Muscle layer of colon (tissue), 2 donors: Measurements from ENCODE around the gene SCYL3.
"Not testable (repeated sequence)": the region's sequence is repeated elsewhere in the genome, so short reads cannot be mapped to it uniquely, and the experiment has no call there.

ENCODE experiments used
- H3K27ac ChIP-seq: one replicate; pipeline ENCODE4 v1.7.0; 2013; ENCODE audit warnings: low read depth, mild to moderate bottlenecking, low read length, moderate library complexity
- H3K27me3 ChIP-seq, 2 donors: one replicate each; pipeline ENCODE4 v1.7.0; 2013; ENCODE audit warnings: low read length in 2 of 2, mild to moderate bottlenecking in 2 of 2; ENCODE audit not compliant: insufficient read depth in 2 of 2, control insufficient read depth in 1 of 2
- H3K36me3 ChIP-seq: one replicate; pipeline ENCODE4 v1.7.0; 2013; ENCODE audit warnings: mild to moderate bottlenecking, low read length; ENCODE audit not compliant: insufficient read depth
- H3K4me1 ChIP-seq: one replicate; pipeline ENCODE4 v1.7.0; 2013; ENCODE audit warnings: mild to moderate bottlenecking, low read length; ENCODE audit not compliant: insufficient read depth
- H3K4me3 ChIP-seq, 2 donors: one replicate each; pipeline ENCODE4 v1.7.0; 2013; ENCODE audit warnings: low read length in 2 of 2, low read depth in 1 of 2, mild to moderate bottlenecking in 1 of 2, moderate library complexity in 1 of 2
- H3K9ac ChIP-seq: one replicate; pipeline ENCODE4 v1.7.0; 2013; ENCODE audit warnings: low read length
- H3K9me3 ChIP-seq: one replicate; pipeline ENCODE4 v1.7.0; 2013; ENCODE audit warnings: mild to moderate bottlenecking, low read length
- donor health status: abdominal sarcoma.
- donor health status: Adenocarcinoma of cecum.

The SCYL3 gene

DNA sequence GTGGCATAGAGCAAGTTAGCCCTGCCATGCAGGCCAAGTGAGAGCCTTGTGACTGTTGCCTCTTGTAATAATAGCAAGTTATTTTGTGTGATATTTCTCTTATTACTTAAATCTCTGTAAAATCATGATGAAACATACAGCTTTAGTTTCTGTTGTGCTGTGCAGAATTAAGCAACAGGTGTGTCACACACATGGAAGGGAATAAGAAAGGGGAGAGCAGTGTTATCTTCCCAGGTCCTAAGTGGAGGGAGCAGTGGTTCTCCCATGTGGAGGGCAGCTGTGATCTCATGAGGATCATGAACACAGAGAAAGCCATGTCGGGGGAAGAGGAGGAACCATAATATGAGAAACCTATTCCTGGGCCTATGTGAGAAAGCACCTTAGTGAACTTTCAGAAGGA lies 25.2 kb upstream of the SCYL3 start:
- H3K4me1 ChIP-seq, result no peaks in the 10 kb centered on the region
- H3K36me3 ChIP-seq, result peaks cover 11% of the 10 kb centered on the region
- no peak overlapping the region for H3K9ac ChIP-seq
- H3K9me3 ChIP-seq, result no peaks in the 10 kb centered on the region
- no peak overlapping the region for H3K27ac ChIP-seq
- no peak overlapping the region for H3K4me3 ChIP-seq
- H3K27me3 ChIP-seq, result no peaks in the 10 kb centered on the region

DNA sequence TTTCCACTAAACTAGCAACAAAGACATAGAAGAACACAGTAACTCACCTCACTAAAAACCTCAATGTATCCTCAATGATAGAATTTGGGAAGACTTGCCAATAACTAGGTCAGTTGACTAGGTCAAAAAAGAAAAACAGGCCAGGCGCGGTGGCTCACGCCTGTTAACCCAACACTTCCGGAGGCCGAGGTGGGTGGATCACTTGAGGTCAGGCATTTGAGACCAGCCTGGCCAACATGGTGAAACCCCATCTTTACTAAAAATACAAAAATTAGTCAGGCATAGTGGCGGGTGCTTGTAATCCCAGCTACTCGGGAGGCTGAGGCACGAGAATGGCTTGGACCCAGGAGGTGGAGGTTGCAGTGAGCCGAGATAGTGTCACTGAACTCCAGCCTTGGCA lies 24.5 kb upstream of the SCYL3 start:
- not testable (repeated sequence) for H3K27ac ChIP-seq, H3K4me1 ChIP-seq, H3K9me3 ChIP-seq, H3K27me3 ChIP-seq, H3K4me3 ChIP-seq, H3K9ac ChIP-seq
- peaks cover 11% of the 10 kb centered on the region for H3K36me3 ChIP-seq

DNA sequence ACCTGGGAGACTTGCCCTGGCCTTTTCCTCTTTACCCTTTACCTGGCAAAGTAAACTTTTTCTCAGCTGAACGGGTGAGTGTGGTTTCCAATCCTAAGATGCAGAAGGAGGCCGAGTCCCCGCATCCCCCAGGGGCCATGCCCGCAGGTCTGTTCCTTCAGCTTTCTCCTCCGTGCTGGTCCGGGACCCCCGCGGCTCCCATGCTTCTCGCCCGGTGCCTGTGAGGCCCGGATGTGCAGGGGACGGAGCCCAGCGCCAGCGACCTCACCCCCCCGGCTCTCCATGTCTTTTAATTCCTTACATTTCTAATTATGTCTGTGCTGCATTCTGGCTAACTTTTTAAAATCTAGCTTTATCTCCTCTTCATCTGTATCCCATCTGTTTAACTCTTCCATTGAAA lies 21.5 kb upstream of the SCYL3 start:
- no peak overlapping the region for H3K27ac ChIP-seq
- H3K4me3 ChIP-seq, result no peak overlapping the region
- peaks cover 6% of the 10 kb centered on the region for H3K36me3 ChIP-seq

DNA sequence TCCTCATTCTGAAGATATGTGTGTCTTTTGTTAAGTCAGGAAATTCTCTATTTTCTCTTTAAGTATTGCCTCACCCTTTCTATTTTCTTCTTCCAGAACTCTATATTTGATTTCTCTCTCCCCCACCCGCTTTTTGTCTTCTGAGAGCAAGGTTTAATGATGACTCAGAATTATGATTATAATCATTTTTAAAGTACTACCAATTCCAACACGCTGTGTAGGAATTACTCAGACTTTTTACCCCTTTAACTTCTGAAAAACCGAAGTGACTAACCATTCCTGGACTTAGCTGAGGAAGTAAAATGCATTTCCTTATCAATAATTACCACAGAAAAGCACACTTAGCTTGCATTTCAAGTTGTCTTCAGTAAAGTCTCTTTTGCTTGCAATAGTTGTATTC lies 20.8 kb upstream of the SCYL3 start:
- no peaks in the 10 kb centered on the region for H3K4me1 ChIP-seq
- H3K9me3 ChIP-seq, result no peaks in the 10 kb centered on the region
- H3K4me3 ChIP-seq, result no peak overlapping the region

More for the DNA sequence above, 21.5 kb upstream of the SCYL3 start:
- H3K27me3 ChIP-seq, result no peaks in the 10 kb centered on the region
- H3K9me3 ChIP-seq, result no peaks in the 10 kb centered on the region
- no peak overlapping the region for H3K9ac ChIP-seq
- no peaks in the 10 kb centered on the region for H3K4me1 ChIP-seq

DNA sequence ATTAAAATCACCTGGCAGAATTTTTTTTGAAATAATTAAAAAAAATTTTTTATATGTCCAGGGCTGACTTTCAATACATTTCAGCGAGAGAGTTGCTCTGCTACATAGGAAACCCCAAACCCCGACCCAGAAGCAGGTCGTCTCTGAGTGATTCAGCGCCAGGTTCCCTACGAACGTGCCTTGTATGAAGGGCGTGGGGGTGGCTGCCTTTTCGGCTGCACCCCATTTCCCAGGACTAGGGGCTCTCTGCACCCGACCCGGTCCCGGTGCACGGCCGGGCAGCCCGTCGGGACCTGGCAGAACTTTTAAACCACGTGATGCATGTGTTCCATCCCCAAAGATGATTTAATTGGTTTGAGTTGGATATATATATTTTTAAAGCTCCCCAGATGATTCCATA lies 15.8 kb upstream of the SCYL3 start:
- Histone ChIP-seq H3K27me3 (no peaks in the 10 kb centered on the region), H3K27ac (no peak overlapping the region), H3K4me1 (no peaks in the 10 kb centered on the region)

More for the DNA sequence above, 20.8 kb upstream of the SCYL3 start:
- Histone ChIP-seq H3K9ac (no peak overlapping the region), H3K27me3 (no peaks in the 10 kb centered on the region), H3K36me3 (peaks cover 6% of the 10 kb centered on the region), H3K27ac (no peak overlapping the region)

DNA sequence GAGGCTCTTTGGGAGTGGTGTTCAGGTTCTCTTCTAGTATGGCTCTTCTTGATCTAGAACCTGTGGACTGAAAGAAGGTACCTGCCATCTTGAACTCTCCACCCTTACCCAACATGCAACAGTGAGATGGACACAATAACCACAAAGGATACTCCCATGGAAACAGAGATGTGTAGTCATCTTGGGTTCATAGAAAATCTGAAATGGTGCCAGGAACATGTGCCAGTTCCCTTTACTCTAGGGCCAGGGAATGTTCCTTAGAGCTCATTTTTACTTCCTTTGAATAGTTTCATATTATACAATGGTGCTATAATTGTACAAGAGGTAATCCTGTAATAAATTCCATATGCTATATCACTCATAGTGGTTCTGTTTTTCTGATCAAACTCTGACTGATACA lies 13.2 kb upstream of the SCYL3 start:
- H3K27ac ChIP-seq, result no peak overlapping the region
- no peak overlapping the region for H3K9ac ChIP-seq
- no peak overlapping the region for H3K4me3 ChIP-seq

More for the DNA sequence above, 15.8 kb upstream of the SCYL3 start:
- Histone ChIP-seq H3K36me3 (no peaks in the 10 kb centered on the region), H3K9me3 (no peaks in the 10 kb centered on the region), H3K9ac (no peak overlapping the region), H3K4me3 (no peak overlapping the region)

DNA sequence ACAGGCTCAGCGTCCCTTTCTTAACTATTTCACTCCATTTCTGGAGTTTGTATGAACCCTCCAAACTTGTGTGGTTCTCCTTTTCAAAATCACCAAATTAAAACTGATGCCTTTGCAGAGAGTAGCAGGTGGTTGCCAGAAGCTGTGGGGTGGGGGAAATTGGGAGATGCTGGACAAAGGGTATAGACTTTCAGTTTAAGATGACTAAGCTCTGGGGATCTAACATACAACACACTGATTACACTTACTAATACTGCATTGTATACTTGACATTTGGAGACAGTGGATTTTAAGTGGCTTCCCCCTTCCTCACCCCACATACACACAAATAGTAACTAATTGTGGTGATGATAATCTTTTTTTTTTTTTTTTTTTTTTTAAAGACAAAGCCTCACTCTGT lies 11.1 kb upstream of the SCYL3 start:
- Histone ChIP-seq H3K27ac (no peak overlapping the region), H3K4me1 (no peaks in the 10 kb centered on the region), H3K36me3 (no peaks in the 10 kb centered on the region), H3K27me3 (no peaks in the 10 kb centered on the region), H3K9me3 (no peaks in the 10 kb centered on the region), H3K4me3 (no peak overlapping the region), H3K9ac (no peak overlapping the region)

More for the DNA sequence above, 13.2 kb upstream of the SCYL3 start:
- no peaks in the 10 kb centered on the region for H3K36me3 ChIP-seq
- no peaks in the 10 kb centered on the region for H3K27me3 ChIP-seq
- no peaks in the 10 kb centered on the region for H3K9me3 ChIP-seq
- no peaks in the 10 kb centered on the region for H3K4me1 ChIP-seq

DNA sequence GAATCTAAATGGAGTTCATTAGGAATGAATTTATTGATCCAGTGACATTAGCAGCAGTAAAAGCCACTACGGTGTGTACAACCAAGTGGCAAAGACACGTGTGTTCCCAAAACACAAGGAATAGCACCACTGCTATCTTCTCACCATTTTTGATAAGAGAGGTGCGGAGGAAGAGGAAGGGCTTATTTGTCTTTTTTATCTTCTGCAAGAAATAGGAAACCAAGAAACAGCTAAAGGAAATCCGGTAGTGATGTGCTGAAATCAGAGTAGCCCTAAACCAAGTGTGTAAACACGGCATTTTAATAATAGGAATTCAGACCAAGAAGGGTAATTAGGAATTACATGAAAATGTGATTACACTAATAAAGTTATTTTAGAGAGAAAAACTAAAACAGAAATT lies 9.1 kb upstream of the SCYL3 start:
- no peak overlapping the region for H3K9ac ChIP-seq
- H3K4me3 ChIP-seq, result no peak overlapping the region
- H3K27me3 ChIP-seq, result no peaks in the 10 kb centered on the region
- no peaks in the 10 kb centered on the region for H3K9me3 ChIP-seq
- no peak overlapping the region for H3K27ac ChIP-seq
- no peaks in the 10 kb centered on the region for H3K4me1 ChIP-seq
- no peaks in the 10 kb centered on the region for H3K36me3 ChIP-seq

DNA sequence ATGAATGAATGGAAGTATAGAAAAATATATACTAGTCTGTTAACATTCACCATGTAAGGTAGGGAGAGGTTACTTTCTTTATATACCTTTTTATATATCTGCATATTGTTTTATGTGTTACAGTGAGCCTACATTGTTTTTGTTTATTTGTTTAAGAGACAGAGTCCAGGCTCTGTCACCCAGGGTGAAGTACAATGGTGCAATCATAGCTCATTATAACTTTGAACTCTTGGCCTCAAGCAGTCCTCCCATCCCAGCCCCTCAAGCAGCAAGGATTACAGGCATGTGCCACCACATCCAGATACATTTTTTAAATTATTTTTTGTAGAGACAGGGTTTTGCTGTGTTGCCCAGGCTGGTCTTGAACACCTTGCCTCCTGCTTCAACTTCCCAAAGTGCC lies 7.4 kb upstream of the SCYL3 start:
- H3K4me3 ChIP-seq, result no peak overlapping the region
- H3K4me1 ChIP-seq, result no peaks in the 10 kb centered on the region
- H3K27ac ChIP-seq, result no peak overlapping the region
- no peak overlapping the region for H3K9ac ChIP-seq
- H3K36me3 ChIP-seq, result no peaks in the 10 kb centered on the region
- no peaks in the 10 kb centered on the region for H3K9me3 ChIP-seq
- H3K27me3 ChIP-seq, result no peaks in the 10 kb centered on the region

DNA sequence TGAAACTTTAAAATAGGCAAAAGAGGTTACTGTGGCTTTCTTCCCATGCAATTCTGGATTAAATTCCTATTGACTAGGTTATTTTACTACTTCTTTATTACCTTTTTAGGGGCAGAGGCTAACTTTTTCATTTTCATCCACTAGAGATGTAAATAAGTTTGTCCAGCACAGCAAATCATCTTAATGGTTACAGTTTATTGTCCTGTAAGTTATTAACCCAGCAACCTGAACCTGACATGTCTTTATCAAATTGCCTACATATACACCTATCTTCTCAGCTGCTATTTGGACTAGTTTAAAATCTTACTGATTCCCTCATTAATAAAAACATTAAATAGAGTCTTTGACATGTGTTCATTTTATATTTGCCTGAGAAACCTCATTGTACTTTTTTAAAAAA lies 6.9 kb upstream of the SCYL3 start:
- no peak overlapping the region for H3K4me3 ChIP-seq
- no peaks in the 10 kb centered on the region for H3K27me3 ChIP-seq

DNA sequence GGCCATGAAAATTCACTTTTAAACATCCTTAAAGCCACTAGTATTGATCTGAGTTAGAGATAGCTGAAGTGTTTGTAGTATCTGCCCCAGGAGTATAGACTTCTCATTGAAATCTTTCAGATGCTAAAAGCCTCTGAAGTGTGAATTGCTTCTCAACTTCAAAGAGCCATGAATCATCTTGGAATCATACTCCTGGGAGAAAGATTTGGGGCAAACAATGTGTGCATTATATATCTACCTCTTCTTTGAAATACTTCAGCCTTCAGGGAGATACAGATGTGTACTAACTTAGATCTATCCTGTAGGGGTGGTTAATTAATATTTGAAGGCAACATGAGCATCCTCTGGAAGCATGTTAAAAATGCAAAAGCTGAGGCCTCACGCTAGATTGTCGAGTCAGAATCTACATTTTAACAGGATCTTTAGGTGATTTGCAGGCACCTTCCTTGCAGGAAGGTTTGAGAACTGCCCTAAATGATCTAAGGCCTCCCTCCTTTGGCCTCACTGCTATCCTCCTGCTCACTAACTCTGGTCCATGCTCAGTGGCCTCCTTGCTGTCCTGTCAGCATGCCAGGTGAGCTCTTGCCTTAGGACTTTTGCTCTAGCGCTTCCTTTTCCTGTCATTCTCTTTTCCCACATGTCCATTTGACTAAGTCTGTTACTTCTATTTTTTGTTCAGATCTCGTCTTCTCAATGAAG lies 6.0 kb upstream of the SCYL3 start:
- Histone ChIP-seq H3K9ac (no peak overlapping the region), H3K9me3 (no peaks in the 10 kb centered on the region), H3K36me3 (no peaks in the 10 kb centered on the region), H3K4me3 (no peak overlapping the region), H3K4me1 (no peaks in the 10 kb centered on the region), H3K27me3 (no peaks in the 10 kb centered on the region), H3K27ac (no peak overlapping the region)

More for the DNA sequence above, 6.9 kb upstream of the SCYL3 start:
- no peaks in the 10 kb centered on the region for H3K36me3 ChIP-seq
- no peaks in the 10 kb centered on the region for H3K4me1 ChIP-seq
- no peak overlapping the region for H3K9ac ChIP-seq
- H3K27ac ChIP-seq, result no peak overlapping the region
- no peaks in the 10 kb centered on the region for H3K9me3 ChIP-seq

DNA sequence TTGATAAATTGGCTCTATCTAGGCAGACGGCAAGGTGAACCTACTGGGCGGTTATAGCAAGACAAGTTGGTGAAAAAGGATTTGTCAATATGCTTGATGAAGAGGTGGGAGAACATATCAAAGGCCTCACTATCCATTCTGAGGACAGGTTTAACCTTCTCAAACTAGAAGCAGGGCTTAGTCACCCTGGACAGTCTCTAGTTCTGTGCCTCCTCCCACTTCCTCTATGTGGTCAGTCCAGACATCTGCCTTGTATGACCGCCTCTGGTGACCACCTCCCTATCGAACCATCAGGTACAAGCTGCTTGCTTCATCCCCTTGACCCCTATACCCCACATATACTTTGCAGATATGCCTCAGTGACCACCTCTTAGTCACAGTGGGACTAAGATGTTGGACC lies 2.3 kb upstream of the SCYL3 start:
- no peak overlapping the region for H3K27ac ChIP-seq
- H3K36me3 ChIP-seq, result no peaks in the 10 kb centered on the region
- H3K9me3 ChIP-seq, result no peaks in the 10 kb centered on the region
- peaks cover 14% of the 10 kb centered on the region for H3K4me1 ChIP-seq
- H3K9ac ChIP-seq, result no peak overlapping the region
- no peaks in the 10 kb centered on the region for H3K27me3 ChIP-seq
- no peak overlapping the region for H3K4me3 ChIP-seq
